GM10847 (cell line): ENCODE measurements around the gene DIS3L2.

ENCODE experiments used
- POLR2A ChIP-seq: IDR thresholded peaks from 2 replicates; pipeline ENCODE4 v1.6.1; 2011; ENCODE audit not compliant: insufficient read length; ENCODE audit errors: extremely low read depth

Gene DIS3L2

DNA sequence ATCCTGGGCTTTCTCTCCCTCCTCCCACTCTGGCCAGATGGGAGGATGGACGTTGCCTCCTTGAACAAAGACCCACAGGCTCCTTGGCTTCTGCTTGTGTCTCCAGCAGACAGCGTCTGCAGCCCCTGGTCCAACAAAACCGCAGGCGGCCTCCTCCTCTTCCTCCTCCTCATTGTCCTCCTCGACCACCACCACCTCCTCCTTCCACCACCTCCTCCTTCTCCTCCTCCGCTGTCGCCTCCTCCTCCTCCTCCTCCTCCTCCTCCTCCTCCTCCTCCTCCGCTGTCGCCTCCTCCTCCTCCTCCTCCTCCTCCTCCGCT lies 371.4 kb downstream of the DIS3L2 start:
- TF ChIP-seq POLR2A = no peak

GRCh38 chr2:232333361-232334135 lies 372.0 kb downstream of the DIS3L2 start:
- no peak for TF ChIP-seq POLR2A

DNA sequence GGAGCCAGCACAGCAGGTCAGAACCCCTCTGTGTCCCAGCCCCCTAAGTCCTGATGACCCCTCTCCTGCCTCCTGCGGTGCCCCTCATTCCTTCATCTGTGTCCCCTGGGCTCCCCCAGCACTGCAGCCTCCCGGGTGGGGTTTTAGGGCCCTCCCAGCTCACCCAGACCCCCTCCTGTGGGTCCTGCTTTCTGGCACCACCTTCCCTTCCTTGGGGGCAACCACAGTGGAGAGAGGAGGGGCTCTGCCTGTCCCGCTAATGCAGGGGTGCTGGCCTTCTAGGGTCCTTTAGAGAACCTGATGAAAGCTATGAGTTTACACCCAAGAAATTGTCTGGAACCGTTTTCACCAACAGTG lies 374.3 kb downstream of the DIS3L2 start:
- no peak for TF ChIP-seq POLR2A

- no peak for TF ChIP-seq POLR2A
Measured at GRCh38 chr2:232336241-232336736, 374.8 kb downstream of the DIS3L2 start.

GRCh38 chr2:232336981-232337720 lies 375.6 kb downstream of the DIS3L2 start:
- TF ChIP-seq POLR2A = no peak

- no peak for TF ChIP-seq POLR2A
Measured at GRCh38 chr2:232338759-232339106, 377.2 kb downstream of the DIS3L2 start.

- TF ChIP-seq POLR2A = no peak
Measured at GRCh38 chr2:232339121-232340081, 377.9 kb downstream of the DIS3L2 start.

- TF ChIP-seq POLR2A = no peak
Measured at GRCh38 chr2:232340171-232340935, 378.8 kb downstream of the DIS3L2 start.

DNA sequence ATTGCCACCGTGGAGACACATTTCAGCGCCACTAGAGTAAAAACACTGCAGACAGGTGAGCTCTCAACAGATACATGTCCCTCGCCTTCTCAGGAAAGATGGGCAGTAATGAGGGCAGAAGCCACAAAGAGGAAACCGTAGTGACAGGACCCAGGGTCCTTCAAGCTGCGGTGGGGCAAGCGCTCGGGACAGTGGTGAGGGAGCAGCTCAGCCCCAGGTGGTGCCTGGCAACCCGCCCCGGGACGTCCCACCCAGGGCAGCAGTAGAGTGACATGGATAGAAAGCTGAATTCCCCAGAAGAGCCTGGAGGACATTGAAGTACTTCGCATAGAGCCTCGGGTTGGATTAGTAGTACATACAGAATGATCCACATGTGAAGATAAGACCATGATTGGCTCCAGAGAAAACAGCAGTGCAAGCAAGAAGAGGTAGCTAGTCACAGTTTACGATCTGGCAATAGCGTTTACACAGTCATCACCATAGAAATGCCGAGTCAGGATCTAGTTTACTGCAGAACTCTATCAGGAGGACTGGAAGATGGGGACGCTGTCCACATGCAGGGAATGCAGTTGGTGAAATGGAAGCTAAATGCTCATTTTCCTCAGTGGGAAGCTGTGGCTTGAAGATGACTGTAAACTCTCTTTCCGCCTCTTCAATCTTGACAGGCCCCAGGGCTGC lies 379.7 kb downstream of the DIS3L2 start:
- no peak for TF ChIP-seq POLR2A

GRCh38 chr2:232341739-232342126 lies 380.2 kb downstream of the DIS3L2 start:
- TF ChIP-seq POLR2A = no peak

DNA sequence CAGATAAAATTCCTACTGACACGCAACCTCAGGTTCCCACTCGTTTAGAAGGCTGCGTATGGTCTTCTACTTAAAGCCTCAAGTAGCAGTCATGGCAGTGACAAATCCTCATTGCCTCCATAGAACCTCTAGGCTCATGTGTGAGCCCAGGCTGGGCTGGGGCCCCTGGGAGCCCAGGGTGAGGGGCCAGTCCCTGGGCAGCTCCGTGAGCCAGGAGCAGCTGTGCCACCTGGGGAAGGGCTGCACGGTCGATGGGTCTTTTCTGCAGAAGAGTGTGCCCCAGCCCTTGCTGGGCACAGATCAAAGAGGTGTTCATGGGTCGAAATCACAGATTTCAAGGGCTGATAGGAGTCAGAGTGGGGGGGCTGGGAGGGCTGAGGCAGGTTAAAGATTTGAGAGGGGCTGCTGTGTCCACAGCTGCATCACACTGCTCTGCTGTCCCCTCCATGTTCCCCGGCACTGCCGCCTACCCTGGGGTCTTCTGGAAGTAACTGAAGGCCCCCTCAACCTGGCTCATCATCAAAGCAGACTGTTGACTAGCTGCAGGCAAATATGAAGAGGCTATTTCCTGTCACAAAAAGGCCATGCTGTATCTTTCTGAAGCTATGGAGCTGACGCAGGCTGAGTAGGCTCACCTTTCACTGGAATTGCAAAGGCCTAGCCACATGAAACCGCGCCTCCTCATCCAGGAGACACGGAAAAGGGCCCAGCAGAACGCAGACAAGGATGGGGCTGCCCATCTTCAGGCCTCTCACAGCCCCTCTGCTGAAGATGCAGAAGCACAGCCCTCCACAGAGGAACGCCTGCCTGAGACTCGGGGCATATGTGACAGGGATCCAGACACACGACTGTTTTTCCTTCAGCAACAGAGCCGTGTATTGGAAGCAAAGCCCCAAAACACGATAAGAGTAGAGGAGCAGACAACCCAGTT lies 381.4 kb downstream of the DIS3L2 start:
- no peak for TF ChIP-seq POLR2A

DNA sequence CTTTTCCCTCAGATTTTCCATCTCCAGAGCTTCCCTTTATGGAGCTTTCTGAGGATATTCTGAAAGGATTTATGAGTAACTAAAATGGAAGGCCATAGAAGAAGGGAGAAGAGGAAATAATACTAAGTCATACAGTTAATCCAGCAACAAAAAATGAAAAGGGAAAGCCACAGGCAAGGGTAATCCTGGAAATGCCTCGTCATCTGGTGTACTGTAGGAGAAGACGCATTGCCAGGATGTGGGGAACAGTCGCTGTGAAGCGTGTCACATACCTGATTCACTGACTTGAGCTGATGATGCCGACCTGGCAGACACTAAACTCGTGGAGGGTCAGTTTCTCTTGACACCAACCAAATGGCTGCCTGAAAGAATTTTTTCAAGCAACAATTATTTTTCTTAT lies 382.3 kb downstream of the DIS3L2 start:
- TF ChIP-seq POLR2A = no peak

DNA sequence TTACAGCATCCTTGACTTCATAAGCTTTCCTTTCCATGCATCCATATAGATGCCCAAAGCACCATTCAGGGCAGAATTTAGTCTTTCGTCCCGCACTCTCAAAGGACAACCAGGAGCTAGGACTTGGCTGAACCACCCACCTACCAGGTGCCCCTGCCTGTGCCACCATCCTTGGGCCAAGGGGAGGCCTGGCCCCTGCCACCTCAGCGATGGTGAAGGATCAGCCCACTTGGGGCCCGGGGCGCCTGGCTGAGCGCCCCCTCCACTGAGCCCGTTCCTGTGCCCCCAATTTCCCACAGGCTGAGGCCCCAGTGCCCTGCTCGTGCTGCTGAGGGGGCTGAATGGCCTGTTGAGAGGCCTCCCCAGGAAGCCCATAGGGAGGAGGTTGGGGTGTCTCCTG lies 383.7 kb downstream of the DIS3L2 start:
- no peak for TF ChIP-seq POLR2A
